Measurements from ENCODE around the gene NUP93.

DNA sequence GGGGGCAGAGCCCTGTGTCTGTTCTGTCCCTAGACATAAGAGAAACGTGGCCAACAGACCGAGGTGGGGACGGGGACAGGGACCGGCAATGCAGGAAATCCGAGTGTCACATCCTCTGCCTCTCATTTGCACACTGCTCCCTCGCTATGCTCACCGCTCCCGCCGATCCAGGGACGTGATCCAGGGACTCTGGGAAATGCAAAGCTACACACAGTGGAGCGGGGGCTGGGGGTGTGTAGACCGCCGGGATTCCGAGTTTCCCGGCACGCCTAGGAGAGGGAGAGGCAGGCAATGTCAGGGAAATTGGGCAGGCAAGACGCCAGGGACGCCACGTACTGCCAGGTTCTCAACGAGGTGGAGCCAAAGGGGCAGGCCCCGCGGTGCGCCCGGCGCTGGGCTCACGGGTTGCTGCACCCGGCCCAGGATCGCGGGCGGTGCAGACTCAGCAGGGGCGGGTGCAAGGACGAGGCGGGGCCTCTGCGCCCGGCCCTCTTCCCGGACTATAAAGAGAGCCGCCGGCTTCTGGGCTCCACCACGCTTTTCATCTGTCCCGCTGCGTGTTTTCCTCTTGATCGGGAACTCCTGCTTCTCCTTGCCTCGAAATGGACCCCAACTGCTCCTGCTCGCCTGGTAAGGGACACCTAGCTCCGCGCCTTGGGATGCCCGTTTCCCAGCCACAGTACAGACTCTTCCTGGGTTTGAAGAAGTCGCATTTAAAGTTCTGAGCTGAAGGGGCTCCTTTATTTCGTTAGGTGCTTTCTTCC, 47.8 kb upstream of the NUP93 start, which contains the start of gene MT1X:
- TF ChIP-seq POLR2AphosphoS5 (IDR thresholded peaks at IDR 0.05; ENCODE audit: low read depth, low read length) (peak; percentile 68), TAF1 (IDR thresholded peaks at IDR 0.05; ENCODE audit: borderline replicate concordance, insufficient read depth, low read length) (no peak)
- TF ChIP-seq, protein P1, sequence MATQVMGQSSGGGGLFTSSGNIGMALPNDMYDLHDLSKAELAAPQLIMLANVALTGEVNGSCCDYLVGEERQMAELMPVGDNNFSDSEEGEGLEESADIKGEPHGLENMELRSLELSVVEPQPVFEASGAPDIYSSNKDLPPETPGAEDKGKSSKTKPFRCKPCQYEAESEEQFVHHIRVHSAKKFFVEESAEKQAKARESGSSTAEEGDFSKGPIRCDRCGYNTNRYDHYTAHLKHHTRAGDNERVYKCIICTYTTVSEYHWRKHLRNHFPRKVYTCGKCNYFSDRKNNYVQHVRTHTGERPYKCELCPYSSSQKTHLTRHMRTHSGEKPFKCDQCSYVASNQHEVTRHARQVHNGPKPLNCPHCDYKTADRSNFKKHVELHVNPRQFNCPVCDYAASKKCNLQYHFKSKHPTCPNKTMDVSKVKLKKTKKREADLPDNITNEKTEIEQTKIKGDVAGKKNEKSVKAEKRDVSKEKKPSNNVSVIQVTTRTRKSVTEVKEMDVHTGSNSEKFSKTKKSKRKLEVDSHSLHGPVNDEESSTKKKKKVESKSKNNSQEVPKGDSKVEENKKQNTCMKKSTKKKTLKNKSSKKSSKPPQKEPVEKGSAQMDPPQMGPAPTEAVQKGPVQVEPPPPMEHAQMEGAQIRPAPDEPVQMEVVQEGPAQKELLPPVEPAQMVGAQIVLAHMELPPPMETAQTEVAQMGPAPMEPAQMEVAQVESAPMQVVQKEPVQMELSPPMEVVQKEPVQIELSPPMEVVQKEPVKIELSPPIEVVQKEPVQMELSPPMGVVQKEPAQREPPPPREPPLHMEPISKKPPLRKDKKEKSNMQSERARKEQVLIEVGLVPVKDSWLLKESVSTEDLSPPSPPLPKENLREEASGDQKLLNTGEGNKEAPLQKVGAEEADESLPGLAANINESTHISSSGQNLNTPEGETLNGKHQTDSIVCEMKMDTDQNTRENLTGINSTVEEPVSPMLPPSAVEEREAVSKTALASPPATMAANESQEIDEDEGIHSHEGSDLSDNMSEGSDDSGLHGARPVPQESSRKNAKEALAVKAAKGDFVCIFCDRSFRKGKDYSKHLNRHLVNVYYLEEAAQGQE (IDR thresholded peaks at IDR 0.05; ENCODE audit: insufficient read depth in 1 of 2, low read depth in 2 of 2, low read length in 2 of 2): no peak

Data from PFSK-1 (cell line).